ENCODE measurements around the gene CUEDC1. TPM values are rescaled to one million over a fixed set of nuclear protein-coding genes. Genes with fewer than 3 reads are reported as not detected.

CUEDC1 gene
- total and polyA plus RNA-seq, 9 donors: 6.7 to 30.2 (median 21.5) TPM

GRCh38 chr17:57948169-57948554 lies 7.0 kb downstream of the CUEDC1 start:
- Histone ChIP-seq H3K4me1 (ENCODE audit: insufficient read depth) (peaks cover 9% of the 10 kb centered on the region), H3K9me3 (no peaks in the 10 kb centered on the region), H3K36me3 (no peaks in the 10 kb centered on the region), H3K27me3 (no peaks in the 10 kb centered on the region), H3K27ac (no peak overlapping the region), H3K4me3 (no peak overlapping the region)
- WGBS, 3 donors: 41 to 75% (median 70%) methylated on average over 5 of the region's 5 CpGs
- TF ChIP-seq EP300 (IDR thresholded peaks at IDR 0.05) (no peak), POLR2A (IDR thresholded peaks at IDR 0.05) (no peak), CTCF (IDR thresholded peaks at IDR 0.05) (no peak)
- DNase-seq: no peak
- intact Hi-C loops (cut with DNase I): no loop called here

- 64 to 77% (median 72%) methylated on average over 9 of the region's 9 CpGs for WGBS, 3 donors
- no peaks in the 10 kb centered on the region for H3K36me3 ChIP-seq
- H3K9me3 ChIP-seq: no peaks in the 10 kb centered on the region
- intact Hi-C loops (cut with DNase I): no loop called here
- no peak for DNase-seq
- peak overlapping the region; percentile 42 for H3K4me3 ChIP-seq
- peak overlapping the region in 1 of 2 donors; percentile 62 for H3K27ac ChIP-seq
- H3K27me3 ChIP-seq: no peaks in the 10 kb centered on the region
- peaks cover 7% of the 10 kb centered on the region for H3K4me1 ChIP-seq (ENCODE audit: insufficient read depth)
- TF ChIP-seq POLR2A (IDR thresholded peaks at IDR 0.05): no peak
- TF ChIP-seq CTCF (IDR thresholded peaks at IDR 0.05): no peak
- no peak for TF ChIP-seq EP300 (IDR thresholded peaks at IDR 0.05)
Measured at GRCh38 chr17:57947369-57947768, 7.8 kb downstream of the CUEDC1 start.

GRCh38 chr17:57946798-57947358 lies 8.3 kb downstream of the CUEDC1 start:
- peak overlapping the region in 1 of 2 donors; percentile 62 for H3K27ac ChIP-seq
- H3K36me3 ChIP-seq: no peaks in the 10 kb centered on the region
- DNase-seq: peak; percentile 45 to 54 (median 49)
- no peaks in the 10 kb centered on the region for H3K9me3 ChIP-seq
- peaks cover 7% of the 10 kb centered on the region for H3K4me1 ChIP-seq (ENCODE audit: insufficient read depth)
- intact Hi-C loops (cut with DNase I): no loop called here
- H3K27me3 ChIP-seq: no peaks in the 10 kb centered on the region
- WGBS, 3 donors: 3 to 9% (median 3%) methylated on average over 10 of the region's 10 CpGs
- TF ChIP-seq EP300 (IDR thresholded peaks at IDR 0.05) (no peak), POLR2A (IDR thresholded peaks at IDR 0.05) (no peak)
- peak overlapping the region; percentile 42 for H3K4me3 ChIP-seq

- 5 to 11% (median 6%) methylated on average over 6 of the region's 6 CpGs for WGBS, 3 donors
- peaks cover 7% of the 10 kb centered on the region for H3K4me1 ChIP-seq (ENCODE audit: insufficient read depth)
- TF ChIP-seq POLR2A (IDR thresholded peaks at IDR 0.05): no peak
- no peak for TF ChIP-seq CTCF (IDR thresholded peaks at IDR 0.05)
- no peak for TF ChIP-seq EP300 (IDR thresholded peaks at IDR 0.05)
- no peaks in the 10 kb centered on the region for H3K36me3 ChIP-seq
- no peak for DNase-seq
- no peaks in the 10 kb centered on the region for H3K27me3 ChIP-seq
- H3K9me3 ChIP-seq: no peaks in the 10 kb centered on the region
- intact Hi-C loops (cut with DNase I): no loop called here
- H3K27ac ChIP-seq: peak overlapping the region in 1 of 2 donors; percentile 62
- peak overlapping the region; percentile 42 for H3K4me3 ChIP-seq
Measured at GRCh38 chr17:57945996-57946797, 9.0 kb downstream of the CUEDC1 start.

GRCh38 chr17:57944908-57945307 lies 10.3 kb downstream of the CUEDC1 start:
- intact Hi-C loops (cut with DNase I): no loop called here
- no peak for DNase-seq
- no peak overlapping the region for H3K27ac ChIP-seq
- peaks cover 6% of the 10 kb centered on the region for H3K4me1 ChIP-seq (ENCODE audit: insufficient read depth)
- H3K36me3 ChIP-seq: no peaks in the 10 kb centered on the region
- no peaks in the 10 kb centered on the region for H3K27me3 ChIP-seq
- H3K9me3 ChIP-seq: no peaks in the 10 kb centered on the region
- 65 to 75% (median 71%) methylated on average over 6 of the region's 6 CpGs for WGBS, 3 donors
- no peak overlapping the region for H3K4me3 ChIP-seq
- TF ChIP-seq POLR2A (IDR thresholded peaks at IDR 0.05) (no peak), EP300 (IDR thresholded peaks at IDR 0.05) (no peak), CTCF (IDR thresholded peaks at IDR 0.05) (no peak)

Measured in ovary (tissue), 9 donors.